ENCODE results near the gene BCKDK. TPM values are rescaled to one million over a fixed set of nuclear protein-coding genes. Genes with fewer than 3 reads are reported as not detected.

BCKDK gene
- total and polyA plus RNA-seq, 2 of the 13 experiments (the other 11 are each of a cell fraction or from before 2014, with no cell fraction given): 24.9 to 42.6 TPM

DNA sequence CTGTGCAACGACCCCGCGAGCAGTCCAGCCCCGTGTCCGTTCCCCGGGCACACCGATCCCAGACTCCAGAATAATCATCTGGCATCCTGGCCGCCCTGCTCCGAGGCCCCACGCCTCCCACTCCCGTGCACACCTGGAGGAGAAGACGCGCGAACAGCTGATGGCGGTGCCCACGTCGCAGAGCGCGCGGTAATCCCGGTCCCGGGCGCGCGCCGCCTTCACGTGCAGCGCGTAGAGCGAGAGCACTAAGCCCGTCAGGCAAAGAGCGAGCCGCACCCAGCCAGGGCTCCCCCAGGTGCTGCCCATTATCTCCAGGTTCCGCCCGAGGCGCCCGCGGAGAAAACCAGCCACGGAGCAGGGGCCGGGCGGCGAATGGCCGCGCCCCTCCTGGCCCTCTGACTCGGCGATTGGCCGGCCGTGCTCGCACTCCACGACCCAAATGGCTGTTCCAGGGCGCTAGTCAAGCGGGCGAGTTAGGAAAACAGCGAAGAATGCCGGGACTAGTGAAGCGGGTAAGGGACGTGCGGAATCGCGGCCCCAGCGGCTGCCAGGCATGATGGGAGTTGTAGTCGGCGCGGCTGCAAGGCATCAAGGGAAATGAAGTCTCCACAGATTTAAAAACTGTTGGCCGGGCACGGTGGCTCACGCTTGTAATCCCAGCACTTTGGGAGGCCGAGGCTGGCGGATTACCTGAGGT, 13.6 kb upstream of the BCKDK start, which contains the start of gene VKORC1 (continued):
- no peak for TF ChIP-seq ZNF34 (CRISPR knock-in tag; IDR thresholded peaks at IDR 0.05; ENCODE audit: borderline replicate concordance)
- TF ChIP-seq KAT2B (IDR thresholded peaks at IDR 0.05; ENCODE audit: borderline replicate concordance, low read depth, low read length): no peak
- 0 out of 2 replicates have a peak, but pooled peaks have one; percentile 38 for TF ChIP-seq ZNF816 (CRISPR knock-in tag; IDR thresholded peaks at IDR 0.05; ENCODE audit: borderline replicate concordance)
- peak; percentile 32; the same call in 1 of the 2 replicates for TF ChIP-seq JUND (CRISPR knock-in tag; IDR thresholded peaks at IDR 0.05)
- no peak for TF ChIP-seq HNRNPL (IDR thresholded peaks at IDR 0.05; ENCODE audit: low read depth, low read length)
- TF ChIP-seq KDM6A (CRISPR knock-in tag; IDR thresholded peaks at IDR 0.05; ENCODE audit: low read depth): no peak
- TF ChIP-seq ZNF33A (CRISPR knock-in tag; IDR thresholded peaks at IDR 0.05; ENCODE audit: borderline replicate concordance): no peak
- peak; percentile 82; the same call in 1 of the 2 replicates for TF ChIP-seq ZNF589 (CRISPR knock-in tag; conservative IDR thresholded peaks at IDR 0.05)
- no peak for TF ChIP-seq NFE2L2 (IDR thresholded peaks at IDR 0.05; ENCODE audit: low read length)
- no peak for TF ChIP-seq DNMT3B (CRISPR knock-in tag; conservative IDR thresholded peaks at IDR 0.05)
- TF ChIP-seq CBFB (CRISPR knock-in tag; IDR thresholded peaks at IDR 0.05): peak; percentile 84
- peak; percentile 70 for TF ChIP-seq MIXL1 (CRISPR knock-in tag; IDR thresholded peaks at IDR 0.05)
- TF ChIP-seq ZNF337 (CRISPR knock-in tag; IDR thresholded peaks at IDR 0.05; ENCODE audit: borderline replicate concordance, low read depth): no peak; the same call in 1 of the 2 replicates
- no peak for TF ChIP-seq ZNF432 (CRISPR knock-in tag; IDR thresholded peaks at IDR 0.05; ENCODE audit: borderline replicate concordance)
- TF ChIP-seq, protein P1, sequence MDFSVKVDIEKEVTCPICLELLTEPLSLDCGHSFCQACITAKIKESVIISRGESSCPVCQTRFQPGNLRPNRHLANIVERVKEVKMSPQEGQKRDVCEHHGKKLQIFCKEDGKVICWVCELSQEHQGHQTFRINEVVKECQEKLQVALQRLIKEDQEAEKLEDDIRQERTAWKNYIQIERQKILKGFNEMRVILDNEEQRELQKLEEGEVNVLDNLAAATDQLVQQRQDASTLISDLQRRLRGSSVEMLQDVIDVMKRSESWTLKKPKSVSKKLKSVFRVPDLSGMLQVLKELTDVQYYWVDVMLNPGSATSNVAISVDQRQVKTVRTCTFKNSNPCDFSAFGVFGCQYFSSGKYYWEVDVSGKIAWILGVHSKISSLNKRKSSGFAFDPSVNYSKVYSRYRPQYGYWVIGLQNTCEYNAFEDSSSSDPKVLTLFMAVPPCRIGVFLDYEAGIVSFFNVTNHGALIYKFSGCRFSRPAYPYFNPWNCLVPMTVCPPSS (IDR thresholded peaks at IDR 0.05): no peak
- TF ChIP-seq, protein P2, sequence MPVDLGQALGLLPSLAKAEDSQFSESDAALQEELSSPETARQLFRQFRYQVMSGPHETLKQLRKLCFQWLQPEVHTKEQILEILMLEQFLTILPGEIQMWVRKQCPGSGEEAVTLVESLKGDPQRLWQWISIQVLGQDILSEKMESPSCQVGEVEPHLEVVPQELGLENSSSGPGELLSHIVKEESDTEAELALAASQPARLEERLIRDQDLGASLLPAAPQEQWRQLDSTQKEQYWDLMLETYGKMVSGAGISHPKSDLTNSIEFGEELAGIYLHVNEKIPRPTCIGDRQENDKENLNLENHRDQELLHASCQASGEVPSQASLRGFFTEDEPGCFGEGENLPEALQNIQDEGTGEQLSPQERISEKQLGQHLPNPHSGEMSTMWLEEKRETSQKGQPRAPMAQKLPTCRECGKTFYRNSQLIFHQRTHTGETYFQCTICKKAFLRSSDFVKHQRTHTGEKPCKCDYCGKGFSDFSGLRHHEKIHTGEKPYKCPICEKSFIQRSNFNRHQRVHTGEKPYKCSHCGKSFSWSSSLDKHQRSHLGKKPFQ (CRISPR knock-in tag; IDR thresholded peaks at IDR 0.05; ENCODE audit: insufficient replicate concordance): peak; percentile 50
- TF ChIP-seq, protein P3, sequence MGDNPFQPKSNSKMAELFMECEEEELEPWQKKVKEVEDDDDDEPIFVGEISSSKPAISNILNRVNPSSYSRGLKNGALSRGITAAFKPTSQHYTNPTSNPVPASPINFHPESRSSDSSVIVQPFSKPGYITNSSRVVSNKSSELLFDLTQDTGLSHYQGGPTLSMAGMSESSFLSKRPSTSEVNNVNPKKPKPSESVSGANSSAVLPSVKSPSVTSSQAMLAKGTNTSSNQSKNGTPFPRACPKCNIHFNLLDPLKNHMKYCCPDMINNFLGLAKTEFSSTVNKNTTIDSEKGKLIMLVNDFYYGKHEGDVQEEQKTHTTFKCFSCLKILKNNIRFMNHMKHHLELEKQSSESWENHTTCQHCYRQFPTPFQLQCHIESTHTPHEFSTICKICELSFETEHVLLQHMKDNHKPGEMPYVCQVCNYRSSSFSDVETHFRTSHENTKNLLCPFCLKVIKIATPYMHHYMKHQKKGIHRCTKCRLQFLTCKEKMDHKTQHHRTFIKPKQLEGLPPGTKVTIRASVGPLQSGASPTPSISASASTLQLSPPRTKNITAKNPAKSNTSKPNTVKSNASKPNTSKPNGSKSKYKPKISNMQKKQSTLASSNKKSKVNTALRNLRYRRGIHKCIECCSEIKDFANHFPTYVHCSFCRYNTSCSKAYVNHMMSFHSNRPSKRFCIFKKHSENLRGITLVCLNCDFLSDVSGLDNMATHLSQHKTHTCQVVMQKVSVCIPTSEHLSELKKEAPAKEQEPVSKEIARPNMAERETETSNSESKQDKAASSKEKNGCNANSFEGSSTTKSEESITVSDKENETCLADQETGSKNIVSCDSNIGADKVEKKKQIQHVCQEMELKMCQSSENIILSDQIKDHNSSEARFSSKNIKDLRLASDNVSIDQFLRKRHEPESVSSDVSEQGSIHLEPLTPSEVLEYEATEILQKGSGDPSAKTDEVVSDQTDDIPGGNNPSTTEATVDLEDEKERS (CRISPR knock-in tag; IDR thresholded peaks at IDR 0.05): no peak; the same call in 1 of the 2 replicates
- no peak for TF ChIP-seq ZNF24 (IDR thresholded peaks at IDR 0.05)
- no peak for TF ChIP-seq ZNF780A (CRISPR knock-in tag; IDR thresholded peaks at IDR 0.05)
- TF ChIP-seq ELF3 (CRISPR knock-in tag; IDR thresholded peaks at IDR 0.05): peak; percentile 68
- peak; percentile 83 for TF ChIP-seq ADNP (CRISPR knock-in tag; IDR thresholded peaks at IDR 0.05)
- peak; percentile 83; the same call in 1 of the 2 replicates for TF ChIP-seq SALL1 (CRISPR knock-in tag; IDR thresholded peaks at IDR 0.05)
- TF ChIP-seq, protein P4, sequence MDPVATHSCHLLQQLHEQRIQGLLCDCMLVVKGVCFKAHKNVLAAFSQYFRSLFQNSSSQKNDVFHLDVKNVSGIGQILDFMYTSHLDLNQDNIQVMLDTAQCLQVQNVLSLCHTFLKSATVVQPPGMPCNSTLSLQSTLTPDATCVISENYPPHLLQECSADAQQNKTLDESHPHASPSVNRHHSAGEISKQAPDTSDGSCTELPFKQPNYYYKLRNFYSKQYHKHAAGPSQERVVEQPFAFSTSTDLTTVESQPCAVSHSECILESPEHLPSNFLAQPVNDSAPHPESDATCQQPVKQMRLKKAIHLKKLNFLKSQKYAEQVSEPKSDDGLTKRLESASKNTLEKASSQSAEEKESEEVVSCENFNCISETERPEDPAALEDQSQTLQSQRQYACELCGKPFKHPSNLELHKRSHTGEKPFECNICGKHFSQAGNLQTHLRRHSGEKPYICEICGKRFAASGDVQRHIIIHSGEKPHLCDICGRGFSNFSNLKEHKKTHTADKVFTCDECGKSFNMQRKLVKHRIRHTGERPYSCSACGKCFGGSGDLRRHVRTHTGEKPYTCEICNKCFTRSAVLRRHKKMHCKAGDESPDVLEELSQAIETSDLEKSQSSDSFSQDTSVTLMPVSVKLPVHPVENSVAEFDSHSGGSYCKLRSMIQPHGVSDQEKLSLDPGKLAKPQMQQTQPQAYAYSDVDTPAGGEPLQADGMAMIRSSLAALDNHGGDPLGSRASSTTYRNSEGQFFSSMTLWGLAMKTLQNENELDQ (CRISPR knock-in tag; IDR thresholded peaks at IDR 0.05; ENCODE audit: borderline replicate concordance): peak; percentile 69; the same call in 1 of the 2 replicates
